ENCODE results near the gene TMEM250. TPM values are rescaled to one million over a fixed set of nuclear protein-coding genes. Genes with fewer than 3 reads are reported as not detected.

TMEM250 gene
- total and polyA plus RNA-seq, 2 donors from 2014 or later: 22.2 to 33.1 TPM

DNA sequence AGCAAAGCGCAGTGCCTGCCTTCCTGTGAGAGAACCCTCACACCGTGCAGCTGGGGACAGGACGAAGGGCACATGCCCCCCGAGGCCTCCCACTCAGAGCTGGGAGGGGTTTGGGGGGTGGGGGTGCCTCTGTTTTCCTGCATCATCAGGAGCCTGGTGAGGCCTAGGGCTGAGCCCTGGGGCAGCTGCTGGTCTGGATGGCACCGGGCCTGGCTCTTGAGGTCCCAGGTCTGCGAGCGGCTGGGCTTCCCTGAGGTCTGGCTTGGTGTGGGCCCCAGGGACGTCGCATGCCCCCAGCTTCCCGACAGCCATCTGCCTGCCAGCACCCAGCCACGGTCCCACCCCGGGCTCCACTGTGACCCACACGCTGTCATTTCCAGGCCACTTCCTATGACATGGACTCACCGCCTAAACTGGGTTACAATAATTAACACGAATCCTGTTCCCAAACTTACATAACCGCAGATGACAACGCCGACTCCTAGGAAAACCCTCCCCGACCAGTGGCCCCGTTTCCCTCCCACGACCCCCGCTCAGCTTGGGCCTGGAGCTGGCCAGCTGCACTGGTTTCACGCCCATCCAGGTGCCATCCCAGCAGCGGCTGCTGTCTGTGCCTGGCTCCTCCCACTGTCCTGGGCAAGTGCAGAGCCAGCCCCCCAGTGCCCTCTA lies 32.3 kb downstream of the TMEM250 start:
- no peaks in the 10 kb centered on the region for H3K9me3 ChIP-seq (ENCODE audit: control insufficient read depth in 2 of 3, insufficient read depth in 1 of 3, low read length in 3 of 3)
- H3K27ac ChIP-seq (ENCODE audit: low read depth in 2 of 2, low read length in 2 of 2): peak overlapping the region in 1 of 2 donors; percentile 51
- peak overlapping the region in 1 of 3 donors; percentile 9 for H3K9ac ChIP-seq (ENCODE audit: low read length in 3 of 3)
- intact Hi-C loops (cut with DNase I): no loop called here
- H3K27me3 ChIP-seq (ENCODE audit: control insufficient read depth, insufficient read depth, low read length): no peaks in the 10 kb centered on the region
- peak in 1 of 5 donors; percentile 79 for DNase-seq
- no peaks in the 10 kb centered on the region for H3K36me3 ChIP-seq (ENCODE audit: control insufficient read depth in 2 of 3, insufficient read depth in 3 of 3, low read length in 3 of 3)
- H3K4me3 ChIP-seq (ENCODE audit: low read length in 3 of 3): peak overlapping the region in 1 of 3 donors; percentile 32
- H3K4me1 ChIP-seq (ENCODE audit: control insufficient read depth in 2 of 3, insufficient read depth in 2 of 3, low read depth in 1 of 3, low read length in 3 of 3): peaks cover 0 to 31% (median 22%) of the 10 kb centered on the region in 3 donors
- no peak for FAIRE-seq
- TF ChIP-seq, protein P1, sequence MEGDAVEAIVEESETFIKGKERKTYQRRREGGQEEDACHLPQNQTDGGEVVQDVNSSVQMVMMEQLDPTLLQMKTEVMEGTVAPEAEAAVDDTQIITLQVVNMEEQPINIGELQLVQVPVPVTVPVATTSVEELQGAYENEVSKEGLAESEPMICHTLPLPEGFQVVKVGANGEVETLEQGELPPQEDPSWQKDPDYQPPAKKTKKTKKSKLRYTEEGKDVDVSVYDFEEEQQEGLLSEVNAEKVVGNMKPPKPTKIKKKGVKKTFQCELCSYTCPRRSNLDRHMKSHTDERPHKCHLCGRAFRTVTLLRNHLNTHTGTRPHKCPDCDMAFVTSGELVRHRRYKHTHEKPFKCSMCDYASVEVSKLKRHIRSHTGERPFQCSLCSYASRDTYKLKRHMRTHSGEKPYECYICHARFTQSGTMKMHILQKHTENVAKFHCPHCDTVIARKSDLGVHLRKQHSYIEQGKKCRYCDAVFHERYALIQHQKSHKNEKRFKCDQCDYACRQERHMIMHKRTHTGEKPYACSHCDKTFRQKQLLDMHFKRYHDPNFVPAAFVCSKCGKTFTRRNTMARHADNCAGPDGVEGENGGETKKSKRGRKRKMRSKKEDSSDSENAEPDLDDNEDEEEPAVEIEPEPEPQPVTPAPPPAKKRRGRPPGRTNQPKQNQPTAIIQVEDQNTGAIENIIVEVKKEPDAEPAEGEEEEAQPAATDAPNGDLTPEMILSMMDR (IDR thresholded peaks at IDR 0.05; ENCODE audit: borderline replicate concordance, extremely low read depth, insufficient read depth): no peak

DNA sequence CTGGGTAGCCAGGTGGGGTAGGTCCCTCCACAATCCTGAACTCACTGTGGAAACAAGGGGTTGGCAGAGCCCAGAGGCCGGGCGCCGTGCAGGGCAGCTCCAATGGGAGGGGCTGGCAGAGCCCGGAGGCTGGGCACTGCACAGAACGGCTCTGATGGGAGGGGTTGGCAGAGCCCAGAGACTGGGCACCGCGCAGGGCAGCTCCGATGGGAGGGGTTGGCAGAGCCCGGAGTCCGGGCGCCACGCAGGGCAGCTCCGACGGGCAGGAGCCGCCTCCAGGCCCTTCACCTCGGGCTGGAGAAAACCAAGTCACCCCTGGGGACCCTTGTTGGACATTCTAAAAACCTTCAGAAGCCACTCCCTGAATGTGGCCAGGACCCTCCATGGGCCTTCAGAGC lies 32.9 kb downstream of the TMEM250 start:
- Histone ChIP-seq H3K27me3 (ENCODE audit: control insufficient read depth, insufficient read depth, low read length) (no peaks in the 10 kb centered on the region), H3K27ac (ENCODE audit: low read depth in 2 of 2, low read length in 2 of 2) (peak overlapping the region in 1 of 2 donors; percentile 51), H3K36me3 (ENCODE audit: control insufficient read depth in 2 of 3, insufficient read depth in 3 of 3, low read length in 3 of 3) (no peaks in the 10 kb centered on the region), H3K9ac (ENCODE audit: low read length in 3 of 3) (no peak overlapping the region), H3K4me1 (ENCODE audit: control insufficient read depth in 2 of 3, insufficient read depth in 2 of 3, low read depth in 1 of 3, low read length in 3 of 3) (peaks cover 0 to 30% (median 21%) of the 10 kb centered on the region in 3 donors), H3K9me3 (ENCODE audit: control insufficient read depth in 2 of 3, insufficient read depth in 1 of 3, low read length in 3 of 3) (no peaks in the 10 kb centered on the region), H3K4me3 (ENCODE audit: low read length in 3 of 3) (peak overlapping the region in 1 of 3 donors; percentile 32)
- DNase-seq (peak in 1 of 5 donors; percentile 83), FAIRE-seq (no peak)
- TF ChIP-seq, protein P1 (IDR thresholded peaks at IDR 0.05; ENCODE audit: borderline replicate concordance, extremely low read depth, insufficient read depth): no peak
- intact Hi-C loops (cut with DNase I): no loop called here

DNA sequence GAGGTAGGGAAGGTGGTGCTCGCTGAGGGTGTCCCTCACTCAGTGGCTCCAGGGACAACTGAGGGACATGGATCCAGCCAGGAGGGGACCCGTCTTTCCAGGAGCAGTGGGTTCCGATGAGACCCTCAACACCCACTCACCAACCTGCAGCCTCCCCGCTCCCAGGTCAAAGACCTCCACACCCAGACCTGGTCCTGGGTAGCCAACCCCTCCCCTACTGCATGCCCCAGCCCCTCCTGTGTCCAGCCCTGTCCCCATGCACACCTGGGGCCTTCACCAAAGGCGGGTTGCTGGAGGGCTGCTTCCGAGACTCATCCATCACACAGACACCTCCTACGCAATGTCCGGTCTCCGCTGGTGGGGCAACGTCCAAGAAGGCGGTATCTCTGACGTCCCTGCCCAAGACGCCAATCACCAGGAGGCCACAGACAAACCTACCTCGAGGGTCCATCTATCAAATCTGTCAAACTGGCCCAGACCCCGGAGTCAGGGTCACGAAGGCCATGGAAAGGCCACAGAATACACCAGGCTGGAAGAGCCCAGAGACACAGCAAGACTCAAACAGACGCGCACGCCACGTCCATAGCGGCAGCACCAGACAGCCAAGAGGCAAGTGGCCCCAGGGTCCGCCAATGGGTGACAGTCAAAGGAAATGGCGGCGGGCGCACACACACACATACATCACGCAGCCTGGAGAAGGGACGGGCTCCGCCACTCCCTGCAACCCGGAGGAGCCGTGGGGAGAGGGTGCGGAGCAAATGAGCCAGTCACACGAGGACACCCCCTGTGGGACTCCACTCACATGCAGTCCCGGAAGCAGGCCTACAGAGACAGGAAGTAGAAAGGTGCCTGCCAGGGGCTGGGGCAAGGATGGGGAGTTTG lies 34.4 kb downstream of the TMEM250 start:
- Histone ChIP-seq H3K9ac (ENCODE audit: low read length in 3 of 3) (no peak overlapping the region), H3K4me1 (ENCODE audit: control insufficient read depth in 2 of 3, insufficient read depth in 2 of 3, low read depth in 1 of 3, low read length in 3 of 3) (peaks cover 0 to 34% (median 14%) of the 10 kb centered on the region in 3 donors), H3K36me3 (ENCODE audit: control insufficient read depth in 2 of 3, insufficient read depth in 3 of 3, low read length in 3 of 3) (no peaks in the 10 kb centered on the region), H3K27me3 (ENCODE audit: control insufficient read depth, insufficient read depth, low read length) (no peaks in the 10 kb centered on the region), H3K4me3 (ENCODE audit: low read length in 3 of 3) (no peak overlapping the region), H3K27ac (ENCODE audit: low read depth in 2 of 2, low read length in 2 of 2) (no peak overlapping the region), H3K9me3 (ENCODE audit: control insufficient read depth in 2 of 3, insufficient read depth in 1 of 3, low read length in 3 of 3) (no peaks in the 10 kb centered on the region)
- FAIRE-seq (no peak), DNase-seq (peak in 1 of 5 donors; percentile 75)
- TF ChIP-seq, protein P1 (IDR thresholded peaks at IDR 0.05; ENCODE audit: borderline replicate concordance, extremely low read depth, insufficient read depth): no peak
- intact Hi-C loops (cut with DNase I): no loop called here
